Activated naive CD8-positive, alpha-beta T cell treated with anti-CD3 and anti-CD28 coated beads, Interleukin-2, amount 50 U/mL, for 24 hours (primary cell): ENCODE results near the gene ATXN7L1.

ENCODE experiments used
- ATAC-seq: fragments of 150-1000 bp; cut with Tn5 transposase; one replicate; pipeline ENCODE4 v1.10.0; 2021
- DNase-seq: peaks from one replicate; pipeline ENCODE4 v3.0.0; 2021
- H3K27ac Mint-ChIP-seq: one replicate; pipeline ENCODE4 v1.8.0; 2021; ENCODE audit warnings: mild to moderate bottlenecking, mixed read lengths
- H3K27me3 Mint-ChIP-seq: one replicate; pipeline ENCODE4 v1.8.0; 2021; ENCODE audit warnings: mixed read lengths
- H3K36me3 Mint-ChIP-seq: one replicate; pipeline ENCODE4 v1.8.0; 2021; ENCODE audit warnings: low read depth, mixed read lengths
- H3K4me1 Mint-ChIP-seq: one replicate; pipeline ENCODE4 v1.8.0; 2021; ENCODE audit warnings: mixed read lengths
- H3K4me3 Mint-ChIP-seq: one replicate; pipeline ENCODE4 v1.8.0; 2021; ENCODE audit warnings: mild to moderate bottlenecking, moderate library complexity, mixed read lengths
- H3K9me3 Mint-ChIP-seq: one replicate; pipeline ENCODE4 v1.8.0; 2021; ENCODE audit warnings: mixed read lengths

ATXN7L1 gene

GRCh38 chr7:105644937-105645336 is 231.5 kb downstream of the ATXN7L1 start:
- Mint-ChIP-seq H3K36me3 (peaks cover 10% of the 10 kb centered on the region), H3K27ac (no peak overlapping the region), H3K27me3 (no peaks in the 10 kb centered on the region)

GRCh38 chr7:105643851-105644250 is 232.5 kb downstream of the ATXN7L1 start:
- Mint-ChIP-seq H3K36me3 (peaks cover 10% of the 10 kb centered on the region), H3K27me3 (no peaks in the 10 kb centered on the region), H3K4me3 (no peak overlapping the region), H3K4me1 (no peaks in the 10 kb centered on the region), H3K27ac (no peak overlapping the region), H3K9me3 (no peaks in the 10 kb centered on the region)
- no peak for ATAC-seq
- DNase-seq = no peak

More at GRCh38 chr7:105644937-105645336, 231.5 kb downstream of the ATXN7L1 start:
- DNase-seq (no peak), ATAC-seq (no peak)
- no peaks in the 10 kb centered on the region for H3K4me1 Mint-ChIP-seq
- no peak overlapping the region for H3K4me3 Mint-ChIP-seq
- H3K9me3 Mint-ChIP-seq = no peaks in the 10 kb centered on the region

- Mint-ChIP-seq H3K27ac (no peak overlapping the region), H3K4me3 (no peak overlapping the region), H3K9me3 (no peaks in the 10 kb centered on the region), H3K27me3 (no peaks in the 10 kb centered on the region), H3K4me1 (no peaks in the 10 kb centered on the region), H3K36me3 (peaks cover 10% of the 10 kb centered on the region)
- ATAC-seq (no peak), DNase-seq (no peak)
Measured at GRCh38 chr7:105643384-105643783, 233.0 kb downstream of the ATXN7L1 start.

- Mint-ChIP-seq H3K36me3 (peaks cover 14% of the 10 kb centered on the region), H3K27me3 (no peaks in the 10 kb centered on the region), H3K27ac (no peak overlapping the region), H3K4me1 (no peaks in the 10 kb centered on the region), H3K4me3 (no peak overlapping the region), H3K9me3 (no peaks in the 10 kb centered on the region)
- ATAC-seq (no peak), DNase-seq (no peak)
Measured at GRCh38 chr7:105642264-105642663, 234.1 kb downstream of the ATXN7L1 start.

GRCh38 chr7:105640956-105641810 is 235.2 kb downstream of the ATXN7L1 start:
- Mint-ChIP-seq H3K9me3 (no peaks in the 10 kb centered on the region), H3K27ac (no peak overlapping the region), H3K27me3 (no peaks in the 10 kb centered on the region), H3K36me3 (peaks cover 10% of the 10 kb centered on the region), H3K4me1 (no peaks in the 10 kb centered on the region), H3K4me3 (no peak overlapping the region)
- DNase-seq (no peak), ATAC-seq (no peak)

GRCh38 chr7:105639667-105640493 is 236.5 kb downstream of the ATXN7L1 start:
- no peak overlapping the region for H3K27ac Mint-ChIP-seq
- no peak for DNase-seq
- peaks cover 10% of the 10 kb centered on the region for H3K36me3 Mint-ChIP-seq
- H3K9me3 Mint-ChIP-seq = no peaks in the 10 kb centered on the region
- H3K27me3 Mint-ChIP-seq = no peaks in the 10 kb centered on the region
- no peak overlapping the region for H3K4me3 Mint-ChIP-seq
- no peak for ATAC-seq
- no peaks in the 10 kb centered on the region for H3K4me1 Mint-ChIP-seq

GRCh38 chr7:105638902-105639495 is 237.4 kb downstream of the ATXN7L1 start:
- DNase-seq = no peak
- Mint-ChIP-seq H3K4me3 (no peak overlapping the region), H3K9me3 (no peaks in the 10 kb centered on the region), H3K27me3 (no peaks in the 10 kb centered on the region), H3K4me1 (no peaks in the 10 kb centered on the region), H3K27ac (no peak overlapping the region), H3K36me3 (peaks cover 10% of the 10 kb centered on the region)
- ATAC-seq = no peak

- H3K36me3 Mint-ChIP-seq = peaks cover 10% of the 10 kb centered on the region
- H3K4me1 Mint-ChIP-seq = no peaks in the 10 kb centered on the region
- ATAC-seq (no peak), DNase-seq (no peak)
- H3K27me3 Mint-ChIP-seq = no peaks in the 10 kb centered on the region
- no peaks in the 10 kb centered on the region for H3K9me3 Mint-ChIP-seq
- no peak overlapping the region for H3K4me3 Mint-ChIP-seq
- H3K27ac Mint-ChIP-seq = no peak overlapping the region
Measured at GRCh38 chr7:105638334-105638733, 238.1 kb downstream of the ATXN7L1 start.

GRCh38 chr7:105637755-105638154 is 238.6 kb downstream of the ATXN7L1 start:
- DNase-seq = no peak
- no peak for ATAC-seq
- Mint-ChIP-seq H3K4me1 (no peaks in the 10 kb centered on the region), H3K27me3 (no peaks in the 10 kb centered on the region), H3K36me3 (peaks cover 6% of the 10 kb centered on the region), H3K4me3 (no peak overlapping the region), H3K9me3 (no peaks in the 10 kb centered on the region), H3K27ac (no peak overlapping the region)

GRCh38 chr7:105636982-105637381 is 239.4 kb downstream of the ATXN7L1 start:
- Mint-ChIP-seq H3K27ac (no peak overlapping the region), H3K36me3 (peaks cover 9% of the 10 kb centered on the region)

GRCh38 chr7:105635197-105635596 is 241.2 kb downstream of the ATXN7L1 start:
- Mint-ChIP-seq H3K4me1 (no peaks in the 10 kb centered on the region), H3K36me3 (peaks cover 8% of the 10 kb centered on the region), H3K27ac (no peak overlapping the region), H3K27me3 (no peaks in the 10 kb centered on the region), H3K9me3 (no peaks in the 10 kb centered on the region), H3K4me3 (no peak overlapping the region)
- no peak for DNase-seq
- ATAC-seq = no peak

More at GRCh38 chr7:105636982-105637381, 239.4 kb downstream of the ATXN7L1 start:
- DNase-seq = no peak
- Mint-ChIP-seq H3K27me3 (no peaks in the 10 kb centered on the region), H3K4me1 (no peaks in the 10 kb centered on the region), H3K9me3 (no peaks in the 10 kb centered on the region), H3K4me3 (no peak overlapping the region)
- no peak for ATAC-seq

- Mint-ChIP-seq H3K27me3 (no peaks in the 10 kb centered on the region), H3K4me1 (no peaks in the 10 kb centered on the region), H3K4me3 (no peak overlapping the region), H3K27ac (no peak overlapping the region), H3K9me3 (peaks cover 11% of the 10 kb centered on the region), H3K36me3 (peaks cover 21% of the 10 kb centered on the region)
- ATAC-seq (no peak), DNase-seq (no peak)
Measured at GRCh38 chr7:105625986-105626385, 250.4 kb downstream of the ATXN7L1 start.

GRCh38 chr7:105623906-105624305 is 252.5 kb downstream of the ATXN7L1 start:
- H3K27me3 Mint-ChIP-seq = no peaks in the 10 kb centered on the region
- no peak overlapping the region for H3K4me3 Mint-ChIP-seq
- no peaks in the 10 kb centered on the region for H3K4me1 Mint-ChIP-seq
- ATAC-seq (no peak), DNase-seq (no peak)
- H3K36me3 Mint-ChIP-seq = peaks cover 18% of the 10 kb centered on the region
- H3K9me3 Mint-ChIP-seq = peaks cover 11% of the 10 kb centered on the region
- no peak overlapping the region for H3K27ac Mint-ChIP-seq

- H3K4me3 Mint-ChIP-seq = no peak overlapping the region
- H3K27me3 Mint-ChIP-seq = no peaks in the 10 kb centered on the region
- peaks cover 11% of the 10 kb centered on the region for H3K9me3 Mint-ChIP-seq
- H3K4me1 Mint-ChIP-seq = no peaks in the 10 kb centered on the region
- H3K27ac Mint-ChIP-seq = no peak overlapping the region
- DNase-seq (no peak), ATAC-seq (no peak)
- peaks cover 18% of the 10 kb centered on the region for H3K36me3 Mint-ChIP-seq
Measured at GRCh38 chr7:105623378-105623777, 253.0 kb downstream of the ATXN7L1 start.
